HCT116 (cell line): ENCODE measurements around the gene RGS7. TPM values are rescaled to one million over a fixed set of nuclear protein-coding genes. Genes with fewer than 3 reads are reported as not detected.

Experiments
- ATAC-seq: fragments of 200-7000 bp; cut with Tn5 transposase; 2 replicates; pipeline ENCODE4 v1.9.1; 2020; ENCODE audit warnings: mild to moderate bottlenecking, moderate library complexity
- BruUV-seq: library from RNA; stranded (reverse); fragments of 400-500 nt; replicated peaks from 2 replicates; lab custom pipeline; 2021; lab: Mats Ljungman, UMichigan
- CTCF ChIA-PET: fragments of 300-600 bp; sonication (Branson Sonifier 250); formaldehyde crosslinking; loops from one replicate; lab custom pipeline; 2021; ENCODE audit warnings: antibody characterized with exemption; lab: Charles Lee
- POLR2A ChIA-PET: fragments of 300-600, 350-600 bp; sonication (Branson Sonifier 250); formaldehyde crosslinking; loops from one replicate; lab custom pipeline; 2021; ENCODE audit warnings: antibody characterized with exemption; lab: Charles Lee
- RAD21 ChIA-PET, 2 experiments: fragments of 300-600 bp; sonication (Branson Sonifier 250); formaldehyde crosslinking; loops; one replicate each; lab custom pipeline; 2023; ENCODE audit warnings: low total read pairs in 2 of 2; ENCODE audit not compliant: uncharacterized antibody in 2 of 2, unreplicated experiment in 2 of 2, low non-redundant PET in 1 of 2; lab: Charles Lee
- DNase-seq: peaks from one replicate; pipeline ENCODE4 v3.0.0-alpha.2; 2010; ENCODE audit warnings: low read depth, low spot score
- H2AFZ ChIP-seq: fragments of 200-600 bp; shearing (Covaris generic), sonication (generic); 2 replicates; pipeline ENCODE4 v1.6.1; 2017; ENCODE audit warnings: low read depth, mixed run types, mixed read lengths, antibody characterized with exemption, low read length; ENCODE audit not compliant: poor library complexity, severe bottlenecking
- H3K27ac ChIP-seq: 2 replicates; pipeline ENCODE4 v1.5.1; 2012; ENCODE audit warnings: low read depth, low read length
- H3K27me3 ChIP-seq: fragments of 200-600 bp; sonication (generic); 2 replicates; pipeline ENCODE4 v1.6.1; 2016; ENCODE audit warnings: mixed run types, low read length, mixed read lengths; ENCODE audit not compliant: insufficient read depth
- H3K36me3 ChIP-seq, 2 experiments: fragments of 200-500 bp in 1 of 2; fragments of 200-600 bp in 1 of 2; sonication (Bioruptor generic) in 1 of 2; sonication (generic) in 1 of 2; 2 replicates each; pipeline versions ENCODE4 v1.5.1 to v1.6.1; 2014 to 2016; ENCODE audit warnings: low read length in 2 of 2, inconsistent platforms in 1 of 2, mixed read lengths in 1 of 2, mixed run types in 1 of 2; ENCODE audit not compliant: insufficient read depth in 2 of 2, control insufficient read depth in 1 of 2
- H3K4me1 ChIP-seq, 2 experiments: fragments of 200-600 bp in 1 of 2; sonication (generic) in 1 of 2; 2 replicates each; pipeline versions ENCODE4 v1.5.1 to v1.6.1; 2012 to 2017; ENCODE audit warnings: low read length in 2 of 2, inconsistent platforms in 1 of 2, mild to moderate bottlenecking in 1 of 2, mixed read lengths in 1 of 2, mixed run types in 1 of 2, moderate library complexity in 1 of 2; ENCODE audit not compliant: insufficient read depth in 2 of 2, control insufficient read depth in 1 of 2
- H3K4me2 ChIP-seq: fragments of 200-600 bp; sonication (generic); 2 replicates; pipeline ENCODE4 v1.6.1; 2017; ENCODE audit warnings: mixed run types, low read length, mixed read lengths
- H3K4me3 ChIP-seq, 2 experiments: fragments of 200-600 bp in 1 of 2; sonication (generic) in 1 of 2; replicated peaks in 1 of 2; 2 replicates each; pipeline ENCODE4 v1.5.1; 2011 to 2016; ENCODE audit warnings: low read length in 2 of 2, control low read depth in 1 of 2, low read depth in 1 of 2, mild to moderate bottlenecking in 1 of 2, mixed read lengths in 1 of 2, mixed run types in 1 of 2
- H3K79me2 ChIP-seq: fragments of 200-600 bp; sonication (generic); 2 replicates; pipeline ENCODE4 v1.6.1; 2017; ENCODE audit warnings: mild to moderate bottlenecking, mixed run types, low read length, moderate library complexity, mixed read lengths; ENCODE audit not compliant: insufficient read depth
- H3K9ac ChIP-seq: fragments of 200-600 bp; sonication (generic); 2 replicates; pipeline ENCODE4 v1.6.1; 2016; ENCODE audit warnings: low read length, mixed read lengths
- H3K9me2 ChIP-seq: fragments of 200-600 bp; sonication (generic), shearing (Covaris generic); 2 replicates; pipeline ENCODE4 v1.6.1; 2017; ENCODE audit warnings: mixed run types, mild to moderate bottlenecking, moderate library complexity; ENCODE audit not compliant: insufficient read depth
- H3K9me3 ChIP-seq, 2 experiments: fragments of 200-500 bp in 1 of 2; fragments of 200-600 bp in 1 of 2; sonication (Bioruptor generic) in 1 of 2; sonication (generic) in 1 of 2; 2 replicates each; pipeline ENCODE4 v1.6.1; 2014 to 2017; ENCODE audit warnings: low read length in 2 of 2, mixed read lengths in 2 of 2, inconsistent platforms in 1 of 2, low read depth in 1 of 2, mild to moderate bottlenecking in 1 of 2, mixed run types in 1 of 2, moderate library complexity in 1 of 2; ENCODE audit not compliant: control insufficient read depth in 1 of 2, insufficient read depth in 1 of 2
- H4K20me1 ChIP-seq: fragments of 200-600 bp; sonication (generic), shearing (Covaris generic); 2 replicates; pipeline ENCODE4 v1.6.1; 2017; ENCODE audit warnings: mixed run types, mild to moderate bottlenecking, moderate library complexity; ENCODE audit not compliant: insufficient read depth
- CBX3 ChIP-seq: IDR thresholded peaks from 2 replicates; pipeline ENCODE4 v1.6.1; 2012; ENCODE audit warnings: low read depth
- CEBPB ChIP-seq: IDR thresholded peaks from 2 replicates; pipeline ENCODE4 v1.6.1; 2012; ENCODE audit warnings: low read depth
- ELF1 ChIP-seq: IDR thresholded peaks from 2 replicates; pipeline ENCODE4 v1.6.1; 2012; ENCODE audit warnings: low read depth, borderline replicate concordance
- EZH2 ChIP-seq: fragments of 200-600 bp; sonication (generic); IDR thresholded peaks from 2 replicates; pipeline ENCODE4 v1.6.1; 2017; ENCODE audit warnings: antibody characterized with exemption, mixed run types
- EZH2phosphoT487 ChIP-seq: fragments of 200-600 bp; IDR thresholded peaks from 2 replicates; pipeline ENCODE4 v1.6.1; 2018; ENCODE audit warnings: antibody characterized with exemption, borderline replicate concordance
- FOSL1 ChIP-seq: IDR thresholded peaks from 2 replicates; pipeline ENCODE4 v1.6.1; 2012; ENCODE audit warnings: low read depth
- JUND ChIP-seq: IDR thresholded peaks from 2 replicates; pipeline ENCODE4 v1.6.1; 2012
- POLR2A ChIP-seq: IDR thresholded peaks from 2 replicates; pipeline ENCODE4 v1.7.0; 2011; ENCODE audit warnings: borderline replicate concordance; ENCODE audit not compliant: insufficient read depth, insufficient read length; ENCODE audit errors: extremely low read depth
- POLR2AphosphoS5 ChIP-seq: IDR thresholded peaks from 2 replicates; pipeline ENCODE4 v1.6.1; 2011; ENCODE audit warnings: mild to moderate bottlenecking, low read depth, low read length, moderate library complexity
- RAD21 ChIP-seq: IDR thresholded peaks from 2 replicates; pipeline ENCODE4 v1.6.1; 2012; ENCODE audit warnings: low read depth, mild to moderate bottlenecking
- SP1 ChIP-seq: IDR thresholded peaks from 2 replicates; pipeline ENCODE4 v1.6.1; 2012; ENCODE audit warnings: low read depth
- TCF7L2 ChIP-seq: IDR thresholded peaks from 2 replicates; pipeline ENCODE4 v1.7.0; 2011; ENCODE audit warnings: borderline replicate concordance, inconsistent platforms; ENCODE audit not compliant: insufficient read depth, insufficient read length; ENCODE audit errors: extremely low read depth
- YY1 ChIP-seq: IDR thresholded peaks from 2 replicates; pipeline ENCODE4 v1.6.1; 2011; ENCODE audit warnings: low read length, low read depth, moderate library complexity, mild to moderate bottlenecking; ENCODE audit not compliant: insufficient replicate concordance; ENCODE audit errors: extremely low read depth
- ZFX ChIP-seq: fragments of 450-650 bp; IDR thresholded peaks from 2 replicates; pipeline ENCODE4 v1.6.1; 2017
- ZNF274 ChIP-seq: fragments of 200-500 bp; sonication (Bioruptor generic); IDR thresholded peaks from 2 replicates; pipeline ENCODE4 v1.6.1; 2014; ENCODE audit warnings: mild to moderate bottlenecking, low read depth, low read length, inconsistent platforms
- intact Hi-C: fragments of 100-400 bp; cut with micrococcal nuclease; formaldehyde crosslinking; loops from 2 replicates; pipeline ENCODE4 v1.10.0; 2022
- total RNA-seq: library from RNA; stranded (reverse); gene quantifications from one replicate; pipeline ENCODE4 v1.2.1, GENCODE V29; 2021; ENCODE audit not compliant: unreplicated experiment
- TF ChIP-seq, protein P1 (sequence below), 3 experiments: fragments of 200-600 bp in 1 of 3; sonication (generic) in 1 of 3; IDR thresholded peaks in 2 of 3; conservative IDR thresholded peaks in 1 of 3; 2 replicates each; pipeline ENCODE4 v1.5.1; 2012 to 2017; ENCODE audit warnings: low read depth in 2 of 3, low read length in 2 of 3, antibody characterized with exemption in 1 of 3, borderline replicate concordance in 1 of 3, control low read depth in 1 of 3, mild to moderate bottlenecking in 1 of 3, mixed read lengths in 1 of 3, mixed run types in 1 of 3, moderate library complexity in 1 of 3; ENCODE audit not compliant: insufficient read depth in 1 of 3
- TF ChIP-seq, protein P2 (sequence below): IDR thresholded peaks from 2 replicates; pipeline ENCODE4 v1.6.1; 2011; ENCODE audit warnings: mild to moderate bottlenecking, low read length, moderate library complexity; ENCODE audit not compliant: insufficient replicate concordance; ENCODE audit errors: extremely low read depth
- TF ChIP-seq, protein P3 (sequence below): IDR thresholded peaks from 2 replicates; pipeline ENCODE4 v1.6.1; 2012

RGS7 gene
- total RNA-seq, 1 experiment from 2014 or later = not detected

DNA sequence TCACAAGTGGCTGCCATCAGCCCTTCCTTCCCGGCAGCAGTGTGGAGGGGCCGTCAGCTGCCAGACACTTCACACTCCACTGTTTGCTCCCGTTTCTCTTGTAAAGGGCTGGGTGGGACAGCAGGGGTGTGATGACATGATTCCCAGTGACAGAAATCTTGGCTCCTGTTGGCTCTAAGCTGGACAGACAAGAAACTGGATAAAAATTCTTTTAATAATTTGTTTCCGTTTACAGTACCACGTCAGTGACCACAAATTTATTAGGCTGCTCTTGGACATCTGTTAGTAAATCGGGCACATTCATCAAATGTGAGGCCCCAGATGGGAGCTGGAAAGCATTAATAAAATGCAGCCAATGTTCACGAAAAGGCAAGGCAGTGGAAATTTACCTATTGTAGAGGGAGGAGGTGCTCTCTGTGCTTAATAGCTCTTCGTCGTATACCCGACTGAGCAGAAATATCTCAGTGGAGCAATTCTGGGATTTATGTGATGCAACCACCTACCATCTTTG lies 391.4 kb downstream of the RGS7 start:
- CTCF ChIA-PET = no interaction called here

More for the DNA sequence above, 391.4 kb downstream of the RGS7 start:
- H3K4me1 ChIP-seq = no peaks in the 10 kb centered on the region
- no peak overlapping the region for H3K4me2 ChIP-seq
- BruUV-seq = no TSS peak
- no peak for TF ChIP-seq EZH2phosphoT487
- TF ChIP-seq, protein P1, sequence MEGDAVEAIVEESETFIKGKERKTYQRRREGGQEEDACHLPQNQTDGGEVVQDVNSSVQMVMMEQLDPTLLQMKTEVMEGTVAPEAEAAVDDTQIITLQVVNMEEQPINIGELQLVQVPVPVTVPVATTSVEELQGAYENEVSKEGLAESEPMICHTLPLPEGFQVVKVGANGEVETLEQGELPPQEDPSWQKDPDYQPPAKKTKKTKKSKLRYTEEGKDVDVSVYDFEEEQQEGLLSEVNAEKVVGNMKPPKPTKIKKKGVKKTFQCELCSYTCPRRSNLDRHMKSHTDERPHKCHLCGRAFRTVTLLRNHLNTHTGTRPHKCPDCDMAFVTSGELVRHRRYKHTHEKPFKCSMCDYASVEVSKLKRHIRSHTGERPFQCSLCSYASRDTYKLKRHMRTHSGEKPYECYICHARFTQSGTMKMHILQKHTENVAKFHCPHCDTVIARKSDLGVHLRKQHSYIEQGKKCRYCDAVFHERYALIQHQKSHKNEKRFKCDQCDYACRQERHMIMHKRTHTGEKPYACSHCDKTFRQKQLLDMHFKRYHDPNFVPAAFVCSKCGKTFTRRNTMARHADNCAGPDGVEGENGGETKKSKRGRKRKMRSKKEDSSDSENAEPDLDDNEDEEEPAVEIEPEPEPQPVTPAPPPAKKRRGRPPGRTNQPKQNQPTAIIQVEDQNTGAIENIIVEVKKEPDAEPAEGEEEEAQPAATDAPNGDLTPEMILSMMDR (IDR thresholded peaks at IDR 0.05 in 2 of 3, conservative IDR thresholded peaks at IDR 0.05 in 1 of 3; ENCODE audit: borderline replicate concordance in 1 of 3, insufficient read depth in 1 of 3, low read depth in 2 of 3, low read length in 2 of 3) = no peak
- no peak for TF ChIP-seq TCF7L2
- no peak for TF ChIP-seq YY1
- TF ChIP-seq SP1 = no peak
- no peak for TF ChIP-seq EZH2
- TF ChIP-seq POLR2AphosphoS5 = no peak
- no peak for TF ChIP-seq ELF1
- TF ChIP-seq ZNF274 = no peak
- no peak for TF ChIP-seq FOSL1
- no peak for TF ChIP-seq CBX3
- no peak for TF ChIP-seq ZFX
- TF ChIP-seq, protein P2, sequence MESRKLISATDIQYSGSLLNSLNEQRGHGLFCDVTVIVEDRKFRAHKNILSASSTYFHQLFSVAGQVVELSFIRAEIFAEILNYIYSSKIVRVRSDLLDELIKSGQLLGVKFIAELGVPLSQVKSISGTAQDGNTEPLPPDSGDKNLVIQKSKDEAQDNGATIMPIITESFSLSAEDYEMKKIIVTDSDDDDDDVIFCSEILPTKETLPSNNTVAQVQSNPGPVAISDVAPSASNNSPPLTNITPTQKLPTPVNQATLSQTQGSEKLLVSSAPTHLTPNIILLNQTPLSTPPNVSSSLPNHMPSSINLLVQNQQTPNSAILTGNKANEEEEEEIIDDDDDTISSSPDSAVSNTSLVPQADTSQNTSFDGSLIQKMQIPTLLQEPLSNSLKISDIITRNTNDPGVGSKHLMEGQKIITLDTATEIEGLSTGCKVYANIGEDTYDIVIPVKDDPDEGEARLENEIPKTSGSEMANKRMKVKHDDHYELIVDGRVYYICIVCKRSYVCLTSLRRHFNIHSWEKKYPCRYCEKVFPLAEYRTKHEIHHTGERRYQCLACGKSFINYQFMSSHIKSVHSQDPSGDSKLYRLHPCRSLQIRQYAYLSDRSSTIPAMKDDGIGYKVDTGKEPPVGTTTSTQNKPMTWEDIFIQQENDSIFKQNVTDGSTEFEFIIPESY = no peak
- TF ChIP-seq JUND = no peak
- no peak for TF ChIP-seq RAD21
- TF ChIP-seq, protein P3, sequence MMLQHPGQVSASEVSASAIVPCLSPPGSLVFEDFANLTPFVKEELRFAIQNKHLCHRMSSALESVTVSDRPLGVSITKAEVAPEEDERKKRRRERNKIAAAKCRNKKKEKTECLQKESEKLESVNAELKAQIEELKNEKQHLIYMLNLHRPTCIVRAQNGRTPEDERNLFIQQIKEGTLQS = no peak
- no peak for TF ChIP-seq CEBPB
- TF ChIP-seq POLR2A = no peak
- no peak overlapping the region for H3K27ac ChIP-seq
- no peak for DNase-seq
- intact Hi-C loops = no loop called here
- no peak overlapping the region for H3K9ac ChIP-seq
- no peaks in the 10 kb centered on the region for H3K36me3 ChIP-seq
- H3K27me3 ChIP-seq = no peaks in the 10 kb centered on the region
- no peaks in the 10 kb centered on the region for H3K9me2 ChIP-seq
- H3K9me3 ChIP-seq = peaks cover 10 to 17% of the 10 kb centered on the region in 2 experiments; a peak in 2 of 4 replicates
- POLR2A ChIA-PET = no interaction called here
- no peak overlapping the region for H3K4me3 ChIP-seq
- no peaks in the 10 kb centered on the region for H4K20me1 ChIP-seq
- H2AFZ ChIP-seq = no peak overlapping the region
- ATAC-seq = no peak
- no peaks in the 10 kb centered on the region for H3K79me2 ChIP-seq
- RAD21 ChIA-PET = no interaction called here
